IPS-18a (cell line): Measurements from ENCODE around the gene OLA1.

Experiments used
- H3K27ac ChIP-seq: one replicate; pipeline ENCODE4 v1.5.1; 2013; ENCODE audit warnings: low read length
- H3K27me3 ChIP-seq: one replicate; pipeline ENCODE4 v1.6.1; 2013; ENCODE audit warnings: mild to moderate bottlenecking, low read length; ENCODE audit not compliant: control insufficient read depth, insufficient read depth
- H3K36me3 ChIP-seq: one replicate; pipeline ENCODE4 v1.6.1; 2013; ENCODE audit warnings: low read depth, low read length; ENCODE audit not compliant: control insufficient read depth
- H3K4me1 ChIP-seq: one replicate; pipeline ENCODE4 v1.6.1; 2013; ENCODE audit warnings: low read depth, low read length; ENCODE audit not compliant: control insufficient read depth
- H3K4me3 ChIP-seq: one replicate; pipeline ENCODE4 v1.5.1; 2013; ENCODE audit warnings: low read length
- H3K9ac ChIP-seq: one replicate; pipeline ENCODE4 v1.6.1; 2013; ENCODE audit warnings: mild to moderate bottlenecking, low read length, moderate library complexity
- H3K9me3 ChIP-seq: one replicate; pipeline ENCODE4 v1.6.1; 2013; ENCODE audit warnings: low read depth, low read length; ENCODE audit not compliant: control insufficient read depth

OLA1 gene

DNA sequence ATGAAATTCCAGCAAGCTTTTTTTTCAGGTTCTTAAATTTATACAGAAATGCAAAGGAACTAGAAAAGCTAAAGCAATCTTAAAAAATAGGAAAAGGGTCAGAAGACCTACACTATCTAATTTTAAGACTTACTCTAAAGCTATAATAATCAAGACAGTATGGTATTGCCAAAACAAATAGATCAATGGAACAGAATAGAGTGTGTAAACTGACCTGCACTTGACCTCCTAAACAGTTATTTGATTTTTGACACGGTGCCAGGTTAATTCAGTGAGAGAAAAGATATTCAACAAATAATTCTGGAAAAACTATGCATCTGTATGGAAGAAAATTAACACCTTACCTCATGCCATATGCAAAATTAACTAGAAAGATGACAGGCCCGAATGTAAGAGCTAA is 73.6 kb downstream of the OLA1 start:
- H3K27me3 ChIP-seq, result no peaks in the 10 kb centered on the region
- H3K27ac ChIP-seq, result no peak overlapping the region
- H3K9ac ChIP-seq, result no peak overlapping the region
- no peak overlapping the region for H3K4me3 ChIP-seq
- peaks cover 10% of the 10 kb centered on the region for H3K9me3 ChIP-seq
- H3K4me1 ChIP-seq, result no peaks in the 10 kb centered on the region
- no peaks in the 10 kb centered on the region for H3K36me3 ChIP-seq

DNA sequence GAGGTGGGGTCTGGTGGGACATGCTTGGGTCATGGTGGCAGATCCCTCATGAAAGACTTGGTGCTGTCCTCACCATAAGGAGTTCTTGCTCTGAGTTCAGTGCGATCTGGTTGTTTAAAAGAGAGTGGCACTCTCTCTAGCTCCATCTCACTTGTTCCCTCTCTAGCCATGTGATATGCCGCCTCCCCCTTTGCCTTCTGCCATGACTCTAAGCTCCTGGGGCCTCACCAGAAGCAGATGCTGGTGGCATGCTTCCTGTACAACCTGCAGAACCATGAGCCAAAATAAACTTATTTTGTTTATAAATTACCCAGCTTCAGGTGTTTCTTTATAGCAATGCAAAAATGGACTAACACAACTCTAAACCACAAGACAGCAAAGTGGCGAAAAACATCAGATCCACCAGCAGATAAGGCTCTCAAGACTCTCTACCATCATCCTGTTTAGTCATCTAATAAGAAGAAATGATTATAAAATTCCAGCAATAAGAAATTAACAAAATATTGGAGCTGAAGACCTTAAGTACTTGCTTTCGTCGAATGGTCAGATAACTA is 75.5 kb downstream of the OLA1 start:
- no peak overlapping the region for H3K4me3 ChIP-seq
- H3K27ac ChIP-seq, result no peak overlapping the region
- no peak overlapping the region for H3K9ac ChIP-seq
- H3K36me3 ChIP-seq, result no peaks in the 10 kb centered on the region
- H3K27me3 ChIP-seq, result no peaks in the 10 kb centered on the region
- H3K9me3 ChIP-seq, result peaks cover 15% of the 10 kb centered on the region
- H3K4me1 ChIP-seq, result no peaks in the 10 kb centered on the region

DNA sequence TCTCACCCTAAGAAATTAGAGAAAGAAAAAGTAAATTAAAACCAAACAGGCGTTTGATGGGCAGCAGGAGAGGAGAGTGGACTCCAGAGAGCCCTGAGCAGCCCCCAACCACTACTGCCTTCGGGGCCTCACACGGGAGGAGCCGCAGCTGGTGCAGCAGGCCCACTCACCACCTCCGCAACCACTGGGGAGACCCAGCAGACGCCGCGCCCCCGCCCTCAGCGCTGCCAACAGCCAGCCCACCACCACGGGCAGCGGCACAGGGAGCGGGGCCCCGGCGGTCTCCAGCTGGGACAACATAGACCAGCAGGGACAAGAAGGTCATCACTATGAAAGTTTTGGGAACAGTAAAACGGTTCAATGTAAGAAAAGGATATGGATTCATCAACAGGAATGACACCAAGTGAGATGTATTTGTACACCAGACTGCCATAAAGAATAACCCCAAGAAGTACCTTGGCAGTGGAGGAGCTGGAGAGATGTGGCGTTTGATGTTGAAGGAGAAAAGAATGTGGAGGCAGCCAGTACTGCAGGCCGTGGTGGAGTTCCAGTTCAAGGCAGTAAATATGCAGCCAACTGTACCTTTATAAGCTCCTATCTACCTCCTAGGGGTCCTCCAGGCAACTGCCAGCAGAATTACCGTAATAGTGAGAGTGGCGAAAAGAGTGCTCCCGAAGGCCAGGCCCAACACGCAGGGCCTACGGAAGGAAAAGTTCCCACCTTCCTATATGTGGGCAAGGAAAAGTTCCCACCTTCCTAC is 76.5 kb downstream of the OLA1 start:
- H3K4me3 ChIP-seq, result no peak overlapping the region
- H3K27ac ChIP-seq, result no peak overlapping the region
- H3K27me3 ChIP-seq, result no peaks in the 10 kb centered on the region
- no peaks in the 10 kb centered on the region for H3K4me1 ChIP-seq
- H3K36me3 ChIP-seq, result no peaks in the 10 kb centered on the region
- H3K9me3 ChIP-seq, result peaks cover 15% of the 10 kb centered on the region
- no peak overlapping the region for H3K9ac ChIP-seq

DNA sequence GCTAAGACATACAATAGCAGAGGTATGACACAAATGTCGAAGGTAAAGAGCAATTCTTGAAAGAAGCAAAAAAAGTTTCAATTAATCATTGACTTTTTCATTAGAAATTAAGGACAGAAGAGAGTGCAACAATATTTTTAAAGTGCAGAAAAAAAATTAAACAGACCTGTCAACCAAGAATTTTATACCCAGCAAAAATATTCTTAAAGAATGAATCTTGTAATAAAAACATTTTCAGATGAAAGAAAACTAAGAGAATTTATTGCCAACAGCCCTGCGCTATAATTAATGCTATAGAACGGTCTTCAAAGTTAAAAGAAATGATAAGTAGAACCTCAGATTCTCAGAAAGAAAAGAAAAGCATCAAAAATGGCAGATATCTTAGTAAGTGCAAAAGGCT is 79.0 kb downstream of the OLA1 start:
- H3K27ac ChIP-seq, result no peak overlapping the region
- H3K9ac ChIP-seq, result no peak overlapping the region
- peaks cover 6% of the 10 kb centered on the region for H3K9me3 ChIP-seq
- no peak overlapping the region for H3K4me3 ChIP-seq
- no peaks in the 10 kb centered on the region for H3K4me1 ChIP-seq
- H3K36me3 ChIP-seq, result no peaks in the 10 kb centered on the region
- H3K27me3 ChIP-seq, result no peaks in the 10 kb centered on the region

DNA sequence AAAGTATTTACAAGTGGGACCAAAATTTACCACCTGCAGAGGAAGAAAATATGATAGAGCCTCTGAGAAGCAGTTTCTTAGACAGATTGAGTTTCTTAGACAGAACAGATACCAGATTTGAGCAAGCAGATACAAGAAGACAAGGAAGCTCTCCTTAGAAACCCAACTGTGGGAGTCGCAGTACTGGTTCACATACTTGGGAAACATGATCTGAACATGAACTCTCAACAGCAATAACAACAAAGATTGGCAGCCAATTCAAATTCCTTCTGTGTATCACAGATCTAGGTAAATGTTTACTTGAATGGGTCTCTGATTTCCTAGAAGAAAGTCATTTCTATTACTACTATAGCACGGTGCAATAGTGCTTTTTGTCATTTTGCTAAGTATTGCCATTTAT is 82.1 kb downstream of the OLA1 start:
- no peak overlapping the region for H3K27ac ChIP-seq
- no peak overlapping the region for H3K9ac ChIP-seq
- no peaks in the 10 kb centered on the region for H3K36me3 ChIP-seq
- no peak overlapping the region for H3K4me3 ChIP-seq
- peaks cover 6% of the 10 kb centered on the region for H3K9me3 ChIP-seq
- H3K27me3 ChIP-seq, result no peaks in the 10 kb centered on the region
- no peaks in the 10 kb centered on the region for H3K4me1 ChIP-seq

DNA sequence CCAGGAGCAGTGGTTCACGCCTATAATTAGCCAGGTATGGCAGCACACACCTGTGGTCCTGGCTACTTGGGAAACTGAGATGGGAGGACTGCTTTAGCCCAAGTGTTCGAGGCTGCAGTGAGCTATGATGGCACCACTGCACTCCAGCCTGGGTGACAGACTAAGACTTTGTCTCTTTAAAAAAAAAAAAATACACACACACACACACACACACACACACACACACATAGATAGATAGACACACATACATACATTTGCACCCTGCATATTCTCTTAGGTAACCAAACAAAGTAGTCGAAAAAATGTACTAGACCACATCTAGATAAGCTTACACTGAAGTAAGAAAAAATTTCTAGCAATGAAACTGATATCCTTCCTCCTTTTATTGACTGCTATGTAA is 86.8 kb downstream of the OLA1 start:
- Histone ChIP-seq H3K4me3 (no peak overlapping the region), H3K27ac (no peak overlapping the region), H3K9ac (no peak overlapping the region), H3K36me3 (no peaks in the 10 kb centered on the region), H3K27me3 (no peaks in the 10 kb centered on the region), H3K4me1 (no peaks in the 10 kb centered on the region), H3K9me3 (no peaks in the 10 kb centered on the region)

DNA sequence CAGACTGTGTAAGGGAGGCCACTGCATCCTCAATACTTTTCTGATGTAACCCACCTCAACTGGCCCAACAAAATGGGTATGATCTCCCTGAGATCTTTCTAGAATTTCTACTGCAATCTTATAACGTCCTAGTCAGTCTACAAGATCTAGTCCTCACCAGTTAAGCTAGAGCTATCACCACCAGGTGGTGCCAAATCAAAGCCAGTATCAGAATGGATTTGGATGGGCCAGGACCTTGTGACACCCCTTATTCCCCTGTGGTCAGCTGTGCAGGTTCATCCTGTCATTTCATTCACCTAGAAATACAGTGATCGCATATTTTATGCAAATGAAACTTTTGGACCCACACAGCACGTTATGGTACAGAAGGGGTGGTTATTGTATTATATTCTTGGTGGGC is 90.3 kb downstream of the OLA1 start:
- Histone ChIP-seq H3K27me3 (no peaks in the 10 kb centered on the region), H3K27ac (no peak overlapping the region), H3K36me3 (no peaks in the 10 kb centered on the region), H3K4me1 (no peaks in the 10 kb centered on the region), H3K9ac (no peak overlapping the region), H3K4me3 (no peak overlapping the region), H3K9me3 (no peaks in the 10 kb centered on the region)

DNA sequence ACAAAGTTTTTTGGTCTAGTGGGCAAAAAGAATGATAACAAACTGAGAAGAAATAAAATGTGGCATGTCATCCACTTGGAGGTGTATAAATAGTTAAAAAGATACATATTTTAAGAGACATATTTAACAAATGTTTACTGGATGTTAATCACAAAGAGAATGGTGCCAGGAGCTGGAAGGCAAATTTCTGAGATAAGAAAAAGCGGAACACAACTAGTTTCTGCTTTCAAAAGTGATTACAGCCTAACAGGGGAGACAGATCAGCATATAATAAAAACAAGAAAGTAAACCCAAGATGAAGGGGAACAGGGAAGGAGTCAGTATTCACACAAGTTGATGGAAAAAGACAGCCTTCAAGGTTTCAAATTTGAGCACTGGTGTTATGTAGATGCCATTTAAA is 91.3 kb downstream of the OLA1 start:
- Histone ChIP-seq H3K27ac (no peak overlapping the region), H3K9ac (no peak overlapping the region), H3K27me3 (no peaks in the 10 kb centered on the region), H3K36me3 (no peaks in the 10 kb centered on the region), H3K9me3 (no peaks in the 10 kb centered on the region), H3K4me1 (no peaks in the 10 kb centered on the region), H3K4me3 (no peak overlapping the region)

DNA sequence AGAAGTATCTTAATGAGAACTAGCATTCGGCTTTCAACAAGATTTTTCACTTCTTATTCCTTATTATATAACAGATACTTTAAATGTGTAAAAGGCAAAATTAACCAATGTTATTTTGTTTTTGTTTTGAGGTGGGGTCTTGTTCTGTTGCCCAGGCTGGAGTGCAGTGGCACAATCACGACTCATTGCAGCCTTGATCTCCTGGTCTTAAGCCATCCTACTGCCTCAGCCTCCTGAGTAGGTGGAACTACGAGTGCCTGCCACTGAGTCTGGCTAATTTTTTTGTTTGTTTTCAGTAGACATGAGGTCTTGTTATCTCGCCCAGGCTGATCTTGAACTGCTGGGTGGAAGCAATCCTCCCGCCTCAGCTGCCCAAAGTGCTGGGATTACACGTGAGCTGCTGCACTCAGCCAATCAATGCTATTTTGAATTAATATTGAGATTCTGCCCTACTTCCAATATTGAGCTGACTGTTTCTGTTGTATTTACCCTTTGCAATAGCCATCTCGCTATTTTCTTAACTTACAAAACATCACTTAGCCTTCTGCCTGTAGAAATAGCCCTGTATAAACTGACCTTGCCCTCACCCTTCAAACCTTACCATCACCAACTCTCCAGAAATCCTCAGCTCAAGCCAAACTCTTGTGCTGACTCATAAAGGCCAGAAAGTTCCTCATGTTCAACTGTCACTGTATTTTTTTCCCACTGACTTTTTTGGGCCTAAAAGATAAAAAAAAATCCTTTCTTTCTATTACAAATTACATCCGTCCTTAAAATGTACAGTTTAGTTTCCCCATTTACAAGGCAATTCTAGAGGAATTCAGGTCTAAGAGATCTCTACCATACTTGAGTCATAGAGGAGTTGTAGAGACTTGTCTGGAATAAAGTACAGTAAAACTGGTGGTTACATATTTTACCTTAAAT is 94.3 kb downstream of the OLA1 start:
- Histone ChIP-seq H3K27me3 (no peaks in the 10 kb centered on the region), H3K4me3 (no peak overlapping the region), H3K4me1 (no peaks in the 10 kb centered on the region), H3K9me3 (no peaks in the 10 kb centered on the region), H3K9ac (no peak overlapping the region), H3K27ac (no peak overlapping the region), H3K36me3 (no peaks in the 10 kb centered on the region)

DNA sequence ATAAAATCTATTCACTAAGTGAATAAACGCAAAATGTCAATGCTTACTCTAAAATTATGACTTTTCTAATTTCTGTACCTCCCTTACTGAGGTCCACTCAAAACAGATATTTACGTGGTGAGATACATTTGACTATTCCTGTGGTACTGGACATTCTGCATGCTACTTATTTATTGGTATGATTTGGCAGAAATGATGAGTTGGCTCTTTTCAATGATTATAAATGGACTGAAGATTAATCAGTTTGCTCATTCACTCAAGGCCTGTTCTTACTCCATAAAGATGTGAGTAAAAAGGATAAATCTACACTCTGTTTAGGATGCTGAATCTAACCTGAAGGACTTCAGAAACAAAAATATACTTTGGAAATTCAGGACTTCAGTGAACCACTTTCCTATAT is 98.8 kb downstream of the OLA1 start:
- Histone ChIP-seq H3K36me3 (no peaks in the 10 kb centered on the region), H3K27ac (no peak overlapping the region)

DNA sequence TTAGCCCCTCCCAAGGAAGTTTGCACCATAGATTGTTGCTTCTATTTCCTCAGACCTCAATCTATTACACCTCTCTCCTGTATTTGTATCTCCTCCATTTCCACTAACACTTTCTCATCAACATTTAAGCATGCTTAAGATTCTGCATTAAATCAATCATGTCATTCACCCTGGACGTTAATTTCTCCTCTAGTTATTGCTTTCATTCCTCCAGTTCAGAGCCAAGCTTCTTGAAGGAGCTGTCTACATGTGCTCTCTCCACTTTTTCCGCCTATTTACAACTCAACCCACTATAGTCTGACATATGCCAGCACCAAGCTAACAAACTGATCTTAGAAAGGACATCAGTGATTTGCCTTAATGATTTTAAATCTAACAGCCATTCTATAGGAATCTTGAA is 99.5 kb downstream of the OLA1 start:
- H3K9ac ChIP-seq, result no peak overlapping the region
- H3K27ac ChIP-seq, result no peak overlapping the region

More for the DNA sequence above, 98.8 kb downstream of the OLA1 start:
- no peaks in the 10 kb centered on the region for H3K4me1 ChIP-seq
- H3K4me3 ChIP-seq, result no peak overlapping the region
- no peak overlapping the region for H3K9ac ChIP-seq
- H3K9me3 ChIP-seq, result no peaks in the 10 kb centered on the region
- no peaks in the 10 kb centered on the region for H3K27me3 ChIP-seq

More for the DNA sequence above, 99.5 kb downstream of the OLA1 start:
- Histone ChIP-seq H3K9me3 (no peaks in the 10 kb centered on the region), H3K27me3 (no peaks in the 10 kb centered on the region), H3K36me3 (no peaks in the 10 kb centered on the region), H3K4me3 (no peak overlapping the region), H3K4me1 (no peaks in the 10 kb centered on the region)
